H54 (cell line): ENCODE results near the gene CTPS2.
"Not testable (repeated sequence)": the region's sequence is repeated elsewhere in the genome, so short reads cannot be mapped to it uniquely, and the experiment has no call there.

ENCODE experiments used
- DNase-seq: peaks from one replicate; pipeline ENCODE4 v3.0.0; 2011; ENCODE audit warnings: low spot score, mixed read lengths; ENCODE audit not compliant: insufficient read length
- FAIRE-seq: peaks from 3 replicates; lab custom pipeline; 2011; peaks lifted over from hg19 to GRCh38; lab: Jason Lieb, UNC
- POLR2A ChIP-seq: IDR thresholded peaks from 2 replicates; pipeline ENCODE4 v1.6.1; 2011; ENCODE audit warnings: low read depth, mild to moderate bottlenecking, low read length

Gene CTPS2

GRCh38 chrX:16619024-16619423 lies 93.4 kb downstream of the CTPS2 start:
- no peak for FAIRE-seq
- no peak for DNase-seq
- no peak for TF ChIP-seq POLR2A

- DNase-seq, result no peak
- no peak for FAIRE-seq
- TF ChIP-seq POLR2A, result no peak
These were observed 94.0 kb downstream of the CTPS2 start for GRCh38 chrX:16618422-16618821.

- FAIRE-seq (no peak), DNase-seq (no peak)
- TF ChIP-seq POLR2A, result no peak
These were observed 95.1 kb downstream of the CTPS2 start for GRCh38 chrX:16617382-16617781.

- DNase-seq (no peak), FAIRE-seq (no peak)
- TF ChIP-seq POLR2A, result no peak
These were observed 100.1 kb downstream of the CTPS2 start for GRCh38 chrX:16612257-16612897.

- not testable (repeated sequence) for FAIRE-seq, DNase-seq
These were observed 101.8 kb downstream of the CTPS2 start for GRCh38 chrX:16610654-16611053.

GRCh38 chrX:16610121-16610621 lies 102.3 kb downstream of the CTPS2 start:
- DNase-seq (no peak), FAIRE-seq (no peak)
- TF ChIP-seq POLR2A, result no peak

- no peak for TF ChIP-seq POLR2A
- FAIRE-seq (no peak), DNase-seq (no peak)
These were observed 106.2 kb downstream of the CTPS2 start for GRCh38 chrX:16606142-16606720.

GRCh38 chrX:16604337-16604736 lies 108.1 kb downstream of the CTPS2 start:
- no peak for DNase-seq
- no peak for FAIRE-seq
- no peak for TF ChIP-seq POLR2A

GRCh38 chrX:16603822-16604221 lies 108.6 kb downstream of the CTPS2 start:
- DNase-seq (no peak), FAIRE-seq (no peak)
- no peak for TF ChIP-seq POLR2A

GRCh38 chrX:16603235-16603634 lies 109.2 kb downstream of the CTPS2 start:
- FAIRE-seq, DNase-seq: not testable (repeated sequence)

GRCh38 chrX:16601885-16602284 lies 110.6 kb downstream of the CTPS2 start:
- no peak for TF ChIP-seq POLR2A
- no peak for FAIRE-seq
- DNase-seq, result no peak

GRCh38 chrX:16594490-16594889 lies 118.0 kb downstream of the CTPS2 start:
- TF ChIP-seq POLR2A, result no peak
- DNase-seq, result no peak
- no peak for FAIRE-seq

GRCh38 chrX:16593801-16594200 lies 118.7 kb downstream of the CTPS2 start:
- no peak for DNase-seq
- no peak for FAIRE-seq
- TF ChIP-seq POLR2A, result no peak

- DNase-seq (no peak), FAIRE-seq (no peak)
- no peak for TF ChIP-seq POLR2A
These were observed 120.2 kb downstream of the CTPS2 start for GRCh38 chrX:16592194-16592770.

GRCh38 chrX:16589826-16590225 lies 122.6 kb downstream of the CTPS2 start:
- TF ChIP-seq POLR2A, result no peak
- FAIRE-seq (no peak), DNase-seq (no peak)

- no peak for DNase-seq
- no peak for FAIRE-seq
- no peak for TF ChIP-seq POLR2A
These were observed 123.3 kb downstream of the CTPS2 start for GRCh38 chrX:16589211-16589610.
